Effector memory CD8-positive, alpha-beta T cell (primary cell): ENCODE data around the gene AATF.

Experiments
- ATAC-seq: fragments of 150-1000 bp; cut with Tn5 transposase; replicated peaks from 2 replicates; pipeline ENCODE4 v1.10.0; 2021; ENCODE audit warnings: mild to moderate bottlenecking, moderate library complexity
- DNase-seq, 3 experiments: peaks; one replicate each; pipeline ENCODE4 v3.0.0; 2021
- H3K27ac Mint-ChIP-seq, 2 donors: one replicate each; pipeline ENCODE4 v1.8.0; 2022; ENCODE audit warnings: mild to moderate bottlenecking in 2 of 2, mixed read lengths in 2 of 2, moderate library complexity in 2 of 2
- H3K27me3 Mint-ChIP-seq, 2 donors: one replicate each; pipeline ENCODE4 v1.8.0; 2022; ENCODE audit warnings: mixed read lengths in 2 of 2
- H3K36me3 Mint-ChIP-seq: one replicate; pipeline ENCODE4 v1.8.0; 2022; ENCODE audit warnings: mild to moderate bottlenecking, moderate library complexity, mixed read lengths; ENCODE audit not compliant: insufficient read depth
- H3K4me1 Mint-ChIP-seq, 2 donors: one replicate each; pipeline ENCODE4 v1.8.0; 2022; ENCODE audit warnings: low read depth in 2 of 2, mixed read lengths in 2 of 2
- H3K4me3 Mint-ChIP-seq, 2 donors: one replicate each; pipeline ENCODE4 v1.8.0; 2022; ENCODE audit warnings: mild to moderate bottlenecking in 2 of 2, mixed read lengths in 2 of 2, moderate library complexity in 2 of 2
- H3K9me3 Mint-ChIP-seq, 2 donors: one replicate each; pipeline ENCODE4 v1.8.0; 2022; ENCODE audit warnings: mixed read lengths in 2 of 2

Gene AATF

GRCh38 chr17:36934144-36934691 is 14.5 kb upstream of the AATF start:
- DNase-seq, result no peak
- H3K9me3 Mint-ChIP-seq, result no peaks in the 10 kb centered on the region
- no peak for ATAC-seq
- H3K36me3 Mint-ChIP-seq, result peaks cover 33% of the 10 kb centered on the region
- H3K4me3 Mint-ChIP-seq, result peak overlapping the region; percentile 45 to 61
- no peak overlapping the region for H3K27ac Mint-ChIP-seq
- peaks cover 88 to 100% of the 10 kb centered on the region in 2 donors for H3K27me3 Mint-ChIP-seq
- H3K4me1 Mint-ChIP-seq, result peaks cover 56 to 58% of the 10 kb centered on the region in 2 donors

DNA sequence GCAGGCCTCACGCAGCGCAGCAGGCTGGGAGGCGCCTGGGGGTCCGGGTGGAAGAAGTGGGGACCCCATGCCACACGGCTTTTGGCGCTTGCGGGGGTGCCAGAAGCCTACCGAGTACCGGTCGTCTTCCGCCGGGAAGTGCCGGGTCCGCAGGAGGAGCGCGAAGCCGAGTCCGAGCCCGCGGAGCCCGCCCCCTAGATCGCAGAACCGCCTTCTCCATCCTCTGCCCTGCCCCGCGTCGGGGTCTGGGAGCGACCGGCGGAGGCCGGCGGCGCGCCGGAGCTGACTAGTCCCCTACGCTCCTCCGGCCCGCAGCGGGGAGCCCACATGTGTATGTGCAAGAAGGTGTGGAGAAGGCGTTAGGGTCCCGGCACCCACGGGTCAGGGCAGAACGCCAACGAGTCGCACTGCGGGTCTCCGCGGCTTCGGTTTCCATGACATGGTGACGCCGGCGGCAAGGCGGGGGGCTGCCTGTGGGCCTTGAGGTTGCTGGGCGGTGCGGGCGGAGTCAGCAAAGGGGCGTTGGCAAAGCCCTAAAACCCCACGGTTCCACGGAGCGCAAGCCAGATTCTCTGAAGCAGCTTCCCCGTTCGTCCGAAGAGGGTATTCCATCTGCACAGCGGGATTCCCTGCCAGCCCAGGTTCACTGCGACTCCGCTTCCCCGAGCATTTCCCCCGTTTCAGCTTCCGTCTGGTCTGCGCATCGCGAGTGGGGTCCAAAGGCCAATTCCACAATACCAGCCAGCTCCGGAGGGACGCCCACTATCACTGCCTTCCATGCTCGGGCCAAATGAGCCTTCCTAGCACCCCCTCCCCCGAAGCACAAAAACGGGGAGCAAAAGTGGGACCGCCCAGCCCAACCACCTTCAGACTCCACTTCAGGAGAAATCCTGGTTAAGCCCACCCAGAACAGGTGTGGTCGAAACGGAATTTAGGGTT is 13.8 kb upstream of the AATF start:
- H3K27ac Mint-ChIP-seq, result peak overlapping the region in 1 of 2 donors; percentile 35
- no peaks in the 10 kb centered on the region for H3K9me3 Mint-ChIP-seq
- peaks cover 41% of the 10 kb centered on the region for H3K36me3 Mint-ChIP-seq
- H3K27me3 Mint-ChIP-seq, result peaks cover 87 to 100% of the 10 kb centered on the region in 2 donors
- peak; percentile 34 for ATAC-seq
- peaks cover 58 to 60% of the 10 kb centered on the region in 2 donors for H3K4me1 Mint-ChIP-seq
- peak in 1 of 3 experiments; percentile 30 for DNase-seq
- peak overlapping the region; percentile 45 to 85 for H3K4me3 Mint-ChIP-seq

DNA sequence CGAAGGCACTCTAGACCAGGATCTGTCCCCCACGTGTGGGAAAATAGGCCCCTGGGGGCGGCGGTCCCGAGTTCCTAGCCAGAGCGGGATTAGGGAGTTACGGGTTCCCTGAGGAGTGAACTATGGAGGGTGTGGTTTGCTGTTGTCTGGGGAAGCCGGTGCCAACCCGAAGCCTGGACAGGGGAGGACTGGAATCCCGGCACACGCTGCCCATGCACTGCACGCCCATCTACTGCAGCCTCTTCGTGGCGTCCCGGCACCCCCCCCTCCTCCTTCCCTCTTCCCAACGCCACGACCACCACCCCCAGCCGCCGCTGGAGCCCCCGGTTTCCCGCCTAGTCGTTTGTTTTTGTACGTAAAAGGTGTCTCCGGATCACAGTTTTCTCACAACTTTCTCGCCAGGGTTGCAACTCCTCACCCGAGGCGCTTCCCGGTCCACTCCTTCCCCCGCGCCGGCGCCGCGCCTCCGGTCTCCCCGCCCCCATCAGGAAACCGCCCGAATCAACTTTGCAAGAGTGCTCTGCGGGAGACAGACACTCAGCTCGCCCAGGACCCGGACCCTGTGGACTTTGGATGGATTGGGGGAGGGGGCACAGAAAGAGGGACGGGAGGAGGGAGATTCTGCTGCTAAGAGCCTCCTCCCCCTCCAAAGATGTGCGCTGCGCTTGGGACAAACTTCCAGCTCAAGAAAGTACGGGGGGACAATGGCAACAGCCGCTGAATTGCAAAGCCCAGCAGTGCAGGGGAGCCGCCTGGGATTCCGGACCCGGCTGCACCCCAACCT is 12.9 kb upstream of the AATF start:
- H3K27ac Mint-ChIP-seq, result peak overlapping the region in 1 of 2 donors; percentile 35
- ATAC-seq, result no peak
- no peaks in the 10 kb centered on the region for H3K9me3 Mint-ChIP-seq
- peaks cover 58 to 65% of the 10 kb centered on the region in 2 donors for H3K4me1 Mint-ChIP-seq
- peaks cover 87 to 100% of the 10 kb centered on the region in 2 donors for H3K27me3 Mint-ChIP-seq
- H3K36me3 Mint-ChIP-seq, result peaks cover 48% of the 10 kb centered on the region
- H3K4me3 Mint-ChIP-seq, result peak overlapping the region; percentile 45 to 85
- peak in 1 of 3 experiments; percentile 18 for DNase-seq

DNA sequence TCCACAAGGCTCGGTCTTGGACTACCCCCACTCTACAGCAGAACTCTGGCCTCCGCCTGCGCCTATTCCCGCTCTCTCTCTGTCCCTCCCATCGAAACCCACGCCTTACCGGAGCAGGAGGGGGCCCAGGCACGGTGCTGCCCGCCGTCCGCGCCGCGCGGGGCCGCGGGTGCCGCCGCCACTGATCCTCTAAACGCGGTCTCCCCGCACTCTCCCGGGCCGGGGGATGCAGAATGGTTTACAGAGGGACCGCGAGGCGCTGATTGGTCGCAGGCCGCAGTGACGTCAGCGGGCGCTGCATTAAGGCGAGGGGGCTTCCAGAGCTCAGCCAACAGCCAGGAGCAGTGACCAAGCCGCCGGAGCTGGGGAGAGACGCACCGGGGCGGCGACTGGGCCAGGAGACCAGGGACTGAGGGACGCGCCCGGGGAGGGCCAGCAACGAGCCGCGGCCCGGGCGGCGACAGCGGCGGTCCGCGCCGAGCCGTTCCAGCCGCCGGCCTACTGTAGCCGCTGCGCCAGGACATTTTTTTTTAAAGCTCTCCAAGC is 12.2 kb upstream of the AATF start:
- H3K27me3 Mint-ChIP-seq, result peaks cover 87 to 100% of the 10 kb centered on the region in 2 donors
- no peak overlapping the region for H3K27ac Mint-ChIP-seq
- H3K4me3 Mint-ChIP-seq, result peak overlapping the region; percentile 45 to 85
- peaks cover 61 to 71% of the 10 kb centered on the region in 2 donors for H3K4me1 Mint-ChIP-seq
- ATAC-seq, result no peak
- DNase-seq, result no peak
- peaks cover 54% of the 10 kb centered on the region for H3K36me3 Mint-ChIP-seq
- no peaks in the 10 kb centered on the region for H3K9me3 Mint-ChIP-seq

DNA sequence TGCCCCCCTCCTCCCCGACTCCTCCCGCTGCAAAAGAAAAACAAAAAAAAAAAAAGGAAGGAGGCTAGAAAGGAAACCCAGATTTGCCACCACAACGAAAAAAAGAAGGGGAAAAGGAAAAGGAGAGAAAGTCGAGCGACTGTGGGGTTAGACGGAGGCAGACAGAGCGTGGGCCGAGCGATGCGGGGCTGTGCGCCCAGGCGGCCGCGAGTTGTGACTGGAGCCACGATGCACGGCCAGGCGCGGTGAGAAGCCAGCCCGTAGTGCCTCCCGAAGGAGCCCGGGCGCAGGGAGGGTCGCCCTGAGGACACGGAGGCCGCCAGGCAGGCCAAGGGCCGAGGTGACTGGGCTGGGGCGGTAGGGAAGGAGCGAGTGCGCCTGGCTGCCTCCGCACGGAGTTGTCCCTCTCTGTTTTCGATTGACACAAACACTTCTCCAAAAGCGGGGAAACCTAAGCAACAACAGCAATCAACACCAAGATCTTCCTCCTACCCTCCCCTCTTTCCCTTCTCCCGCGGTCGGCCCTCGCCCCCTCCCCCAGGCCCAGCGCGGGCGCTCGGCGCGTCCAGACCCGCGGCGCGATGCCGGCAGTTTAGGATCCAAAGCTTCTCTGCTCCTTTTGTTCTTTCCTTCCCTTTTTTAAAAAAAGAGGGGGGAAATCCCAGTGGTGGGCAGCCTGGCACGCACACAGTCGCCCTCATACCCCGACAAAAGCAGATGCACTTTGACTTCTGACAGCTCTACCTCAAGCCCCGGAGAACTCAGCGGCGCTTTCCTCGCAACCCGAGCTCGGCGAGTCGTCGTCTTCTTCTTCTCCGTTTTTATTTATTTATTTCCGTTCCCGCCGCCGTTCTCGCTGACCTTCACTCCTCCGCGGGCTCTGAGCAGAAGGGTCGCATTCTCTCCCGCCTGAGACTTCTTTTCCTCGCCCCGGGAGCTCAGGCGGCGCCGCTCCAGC is 11.5 kb upstream of the AATF start, which contains the start of gene LHX1:
TSS of gene LHX1 (plus strand) at position 475 of the 958 bp plus-strand sequence. CDS start 723 bp downstream, outside the sequence.
- peaks cover 54% of the 10 kb centered on the region for H3K36me3 Mint-ChIP-seq
- peak in 1 of 3 experiments; percentile 14 for DNase-seq
- H3K4me1 Mint-ChIP-seq, result peaks cover 58 to 67% of the 10 kb centered on the region in 2 donors
- H3K4me3 Mint-ChIP-seq, result peak within 1 kb of the TSS; percentile 45 to 85
- H3K9me3 Mint-ChIP-seq, result no peaks in the 10 kb centered on the region
- H3K27ac Mint-ChIP-seq, result peak within 1 kb of the TSS in 1 of 2 donors; percentile 70
- no peak for ATAC-seq
- H3K27me3 Mint-ChIP-seq, result peaks cover 84 to 98% of the 10 kb centered on the region in 2 donors

DNA sequence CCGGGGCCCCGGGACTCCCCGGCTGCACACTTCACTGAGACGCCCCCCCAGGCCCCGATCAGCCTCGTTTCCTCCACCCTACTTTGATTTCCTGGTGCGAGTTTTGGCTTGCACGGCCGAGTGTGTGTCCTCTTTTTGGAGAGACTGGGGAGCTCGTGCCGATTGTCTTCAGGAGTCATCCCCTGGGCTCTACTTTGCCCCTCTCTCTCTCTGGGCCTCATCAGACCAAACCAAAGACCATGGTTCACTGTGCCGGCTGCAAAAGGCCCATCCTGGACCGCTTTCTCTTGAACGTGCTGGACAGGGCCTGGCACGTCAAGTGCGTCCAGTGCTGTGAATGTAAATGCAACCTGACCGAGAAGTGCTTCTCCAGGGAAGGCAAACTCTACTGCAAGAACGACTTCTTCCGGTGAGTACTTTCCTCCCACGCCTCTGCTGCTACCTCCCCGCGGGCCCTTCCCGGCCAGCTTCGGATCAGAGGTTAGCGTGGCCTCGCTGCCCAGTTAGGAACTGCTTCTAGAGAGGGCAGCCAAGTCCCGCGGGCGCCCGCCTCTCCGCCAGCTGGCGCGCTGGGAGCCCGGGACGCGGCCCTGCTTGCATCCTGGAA is 10.7 kb upstream of the AATF start:
- Mint-ChIP-seq H3K4me1 (peaks cover 51 to 61% of the 10 kb centered on the region in 2 donors), H3K9me3 (no peaks in the 10 kb centered on the region), H3K27ac (peak overlapping the region in 1 of 2 donors; percentile 70), H3K27me3 (peaks cover 76 to 90% of the 10 kb centered on the region in 2 donors), H3K4me3 (peak overlapping the region; percentile 45 to 85), H3K36me3 (peaks cover 53% of the 10 kb centered on the region)
- DNase-seq, result peak in 1 of 3 experiments; percentile 15
- peak; percentile 20 for ATAC-seq

DNA sequence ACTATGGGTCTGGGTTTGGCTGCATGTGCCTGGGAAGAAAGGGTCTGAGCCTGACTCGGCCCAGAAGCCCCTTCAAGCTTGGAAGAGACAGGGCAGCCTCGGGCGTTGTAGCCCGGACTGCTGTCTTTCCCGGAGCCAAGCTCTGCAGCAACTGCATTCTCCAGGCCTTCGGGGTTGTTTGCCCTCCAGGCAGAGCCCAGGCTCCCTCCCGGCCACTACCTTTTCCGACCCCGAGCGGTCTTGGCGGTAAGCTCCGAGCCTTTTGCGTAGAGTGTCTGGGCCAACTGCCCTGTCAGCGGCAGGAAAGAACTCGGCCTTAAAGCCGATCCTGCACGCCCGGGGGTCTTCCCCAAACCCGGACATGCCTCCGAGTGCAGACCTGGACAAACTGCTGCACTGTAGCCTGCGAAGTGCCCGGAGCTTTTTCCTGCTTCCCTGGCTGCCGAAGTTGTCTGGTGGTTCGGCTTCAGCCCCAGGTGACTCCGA is 10.1 kb upstream of the AATF start:
- Mint-ChIP-seq H3K9me3 (no peaks in the 10 kb centered on the region), H3K27ac (peak overlapping the region in 1 of 2 donors; percentile 70), H3K4me1 (peaks cover 47 to 57% of the 10 kb centered on the region in 2 donors), H3K36me3 (peaks cover 55% of the 10 kb centered on the region), H3K4me3 (peak overlapping the region; percentile 45 to 85), H3K27me3 (peaks cover 77 to 90% of the 10 kb centered on the region in 2 donors)
- no peak for DNase-seq
- no peak for ATAC-seq

- peaks cover 41 to 52% of the 10 kb centered on the region in 2 donors for H3K4me1 Mint-ChIP-seq
Observed at GRCh38 chr17:36939052-36939801, 9.5 kb upstream of the AATF start.

GRCh38 chr17:36939802-36940312 is 8.9 kb upstream of the AATF start:
- Mint-ChIP-seq H3K4me3 (peak overlapping the region in 1 of 2 donors; percentile 45), H3K27ac (peak overlapping the region in 1 of 2 donors; percentile 70), H3K9me3 (no peaks in the 10 kb centered on the region), H3K27me3 (peaks cover 81 to 90% of the 10 kb centered on the region in 2 donors), H3K36me3 (peaks cover 56% of the 10 kb centered on the region), H3K4me1 (peaks cover 40 to 51% of the 10 kb centered on the region in 2 donors)
- ATAC-seq (no peak), DNase-seq (peak in 1 of 3 experiments; percentile 11)

More at GRCh38 chr17:36939052-36939801, 9.5 kb upstream of the AATF start:
- Mint-ChIP-seq H3K36me3 (peaks cover 57% of the 10 kb centered on the region), H3K27ac (peak overlapping the region in 1 of 2 donors; percentile 70), H3K4me3 (peak overlapping the region; percentile 27 to 45), H3K9me3 (no peaks in the 10 kb centered on the region), H3K27me3 (peaks cover 77 to 90% of the 10 kb centered on the region in 2 donors)
- DNase-seq (peak in 1 of 3 experiments; percentile 11), ATAC-seq (no peak)

DNA sequence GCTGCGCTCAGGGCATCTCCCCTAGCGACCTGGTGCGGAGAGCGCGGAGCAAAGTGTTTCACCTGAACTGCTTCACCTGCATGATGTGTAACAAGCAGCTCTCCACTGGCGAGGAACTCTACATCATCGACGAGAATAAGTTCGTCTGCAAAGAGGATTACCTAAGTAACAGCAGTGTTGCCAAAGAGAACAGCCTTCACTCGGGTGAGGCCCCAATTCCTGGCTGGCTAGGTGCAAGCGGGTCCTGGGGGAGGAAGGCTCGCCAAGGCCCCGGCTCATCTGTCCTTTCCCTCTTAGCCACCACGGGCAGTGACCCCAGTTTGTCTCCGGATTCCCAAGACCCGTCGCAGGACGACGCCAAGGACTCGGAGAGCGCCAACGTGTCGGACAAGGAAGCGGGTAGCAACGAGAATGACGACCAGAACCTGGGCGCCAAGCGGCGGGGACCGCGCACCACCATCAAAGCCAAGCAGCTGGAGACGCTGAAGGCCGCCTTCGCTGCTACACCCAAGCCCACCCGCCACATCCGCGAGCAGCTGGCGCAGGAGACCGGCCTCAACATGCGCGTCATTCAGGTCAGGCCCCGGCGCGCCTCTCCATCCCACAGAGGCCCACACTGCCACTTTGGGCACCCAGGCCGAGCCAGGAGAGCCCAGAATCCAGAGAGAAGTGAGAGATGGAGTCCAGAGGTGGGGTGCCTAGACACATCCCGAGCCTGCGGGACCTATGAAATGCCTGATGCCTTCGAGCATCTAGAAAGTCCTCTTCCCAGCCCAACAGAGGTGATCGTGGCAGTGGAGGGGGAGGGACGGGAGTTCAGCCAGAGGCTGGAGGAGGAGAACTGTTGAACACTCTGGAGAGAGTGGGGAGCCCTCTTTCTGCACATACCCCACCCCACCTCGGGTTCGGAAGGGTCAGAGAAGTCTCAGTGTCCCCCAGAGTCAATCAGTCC is 8.2 kb upstream of the AATF start:
- no peak for ATAC-seq
- peak overlapping the region in 1 of 2 donors; percentile 44 for H3K27ac Mint-ChIP-seq
- no peak for DNase-seq
- no peaks in the 10 kb centered on the region for H3K9me3 Mint-ChIP-seq
- H3K36me3 Mint-ChIP-seq, result peaks cover 53% of the 10 kb centered on the region
- H3K4me1 Mint-ChIP-seq, result peaks cover 33 to 44% of the 10 kb centered on the region in 2 donors
- H3K27me3 Mint-ChIP-seq, result peaks cover 81 to 90% of the 10 kb centered on the region in 2 donors
- H3K4me3 Mint-ChIP-seq, result no peak overlapping the region
